ENCODE measurements around the gene TCEAL1.
A peak's percentile ranks its signal among the peaks of the same experiment; 100 is the strongest.
"Not testable (repeated sequence)": the region's sequence is repeated elsewhere in the genome, so short reads cannot be mapped to it uniquely, and the experiment has no call there.

Gene TCEAL1, protein sequence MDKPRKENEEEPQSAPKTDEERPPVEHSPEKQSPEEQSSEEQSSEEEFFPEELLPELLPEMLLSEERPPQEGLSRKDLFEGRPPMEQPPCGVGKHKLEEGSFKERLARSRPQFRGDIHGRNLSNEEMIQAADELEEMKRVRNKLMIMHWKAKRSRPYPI

DNA sequence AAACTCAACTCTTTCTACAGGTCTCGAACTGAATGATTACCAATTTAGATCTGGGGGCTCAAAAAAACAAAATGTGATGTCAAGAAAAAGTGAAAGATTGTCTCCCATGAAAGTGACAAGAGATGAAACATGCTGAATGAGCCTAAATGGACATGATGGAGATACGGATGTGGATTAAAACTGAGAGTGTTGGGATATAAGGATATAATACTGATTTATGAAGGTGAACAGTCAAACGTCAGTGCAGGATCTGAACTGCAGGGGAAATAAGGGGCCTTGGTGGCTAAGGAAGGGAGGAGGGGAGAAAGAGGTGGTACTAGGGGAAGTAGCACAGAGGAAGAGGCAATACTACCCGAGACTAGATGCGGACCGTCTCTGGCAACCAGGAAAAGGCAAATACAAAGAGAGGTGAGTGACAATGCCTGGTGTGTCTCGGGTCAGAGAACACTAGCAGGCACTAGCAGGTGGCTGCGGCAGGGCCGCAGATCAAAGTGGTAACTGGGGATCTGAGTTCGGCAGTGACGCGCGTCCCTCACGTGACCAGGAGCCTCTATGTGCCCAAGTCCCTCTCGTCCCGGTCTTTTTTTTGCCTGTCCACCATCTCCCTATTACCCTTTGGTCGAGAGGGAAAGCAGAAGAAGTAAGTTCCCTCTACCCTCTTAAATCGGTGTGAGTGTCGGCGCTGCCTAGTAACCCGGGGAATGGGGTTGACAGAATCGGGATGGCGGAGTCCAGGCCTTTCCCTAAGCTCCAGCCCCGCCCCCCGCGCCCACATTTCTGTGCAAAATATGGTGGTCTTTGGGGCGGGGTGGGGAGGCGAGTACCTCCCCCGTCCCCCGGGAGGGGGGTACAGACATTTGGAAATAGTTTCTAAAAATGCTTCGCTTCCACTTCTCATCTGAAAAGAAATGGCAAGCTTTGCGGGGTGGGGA lies at the start of gene TCEAL1:
TCEAL1 (plus strand) TSS at position 590 of the 932 bp plus-strand sequence. CDS start 942 bp downstream, outside the sequence.
- DNase-seq: peak; percentile 1 to 3

DNA sequence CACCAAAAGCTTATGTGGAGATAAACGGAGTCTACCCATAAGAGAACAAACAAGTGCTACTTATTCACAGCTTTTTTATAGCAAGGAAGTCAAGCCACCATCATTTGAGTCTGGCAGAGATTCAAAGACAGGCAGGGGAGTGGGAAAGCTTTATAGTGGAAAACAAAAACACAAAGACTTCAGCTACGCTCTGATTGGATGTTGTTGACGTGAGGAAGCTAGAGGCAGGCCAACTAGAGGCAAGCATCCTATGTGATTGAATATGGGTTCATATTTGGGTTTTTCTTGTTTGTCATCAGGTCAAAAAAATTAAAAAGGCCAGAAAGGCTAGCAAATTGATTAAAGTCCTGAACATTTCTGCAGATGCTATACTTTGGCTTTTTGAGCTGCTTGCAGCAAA lies 44.2 kb upstream of the TCEAL1 start:
- DNase-seq: no peak

DNA sequence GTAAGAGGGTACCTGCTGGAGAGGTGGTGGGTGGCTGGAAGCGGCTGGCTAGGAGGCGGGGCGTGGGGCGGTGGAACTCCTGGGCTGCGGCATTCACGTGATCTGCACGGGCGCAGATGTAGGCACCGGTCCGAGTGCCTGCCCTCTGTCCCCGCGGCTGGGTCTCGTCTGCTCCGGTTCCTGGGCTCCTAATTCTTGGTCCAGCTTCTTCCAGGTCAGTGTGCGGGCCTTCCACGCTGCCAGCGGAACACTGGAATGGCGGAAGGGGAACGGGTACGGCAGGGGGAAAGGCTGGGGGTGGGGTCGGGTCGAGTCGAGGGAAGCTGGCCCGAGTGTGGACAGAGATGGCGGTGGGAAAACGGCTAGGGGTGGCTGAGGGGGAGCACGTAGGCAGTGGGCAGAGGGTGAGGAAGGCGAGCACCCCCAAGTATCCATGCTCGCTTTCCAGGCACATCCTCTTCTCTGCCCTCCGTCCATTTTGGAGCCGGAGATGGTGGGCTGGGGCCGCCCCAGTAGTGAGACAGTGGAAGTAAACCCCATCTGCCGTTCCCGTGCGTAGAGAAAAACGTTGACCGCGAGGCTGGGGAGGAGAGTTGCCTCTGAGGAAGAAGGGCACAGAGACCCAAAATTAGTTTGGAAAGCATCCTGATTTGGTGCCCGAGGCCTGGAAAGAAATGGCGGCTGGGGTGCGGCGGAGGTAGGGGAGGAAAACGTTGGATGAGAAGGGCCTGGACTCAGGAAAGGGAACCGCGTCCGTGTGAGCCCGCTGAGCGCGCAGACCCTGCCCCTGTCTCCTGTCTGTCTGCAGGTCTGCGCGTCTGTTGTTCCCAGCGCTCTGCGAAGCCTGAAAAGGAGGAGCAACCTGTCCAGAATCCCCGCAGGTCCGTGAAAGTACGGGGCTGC lies 43.1 kb upstream of the TCEAL1 start, which contains the start of gene TCEAL4:
TCEAL4 (plus strand) TSS at position 105 of the 903 bp plus-strand sequence. CDS start 1,161 bp downstream, outside the sequence.
- DNase-seq: peak in 1 of 2 donors; percentile 2

DNA sequence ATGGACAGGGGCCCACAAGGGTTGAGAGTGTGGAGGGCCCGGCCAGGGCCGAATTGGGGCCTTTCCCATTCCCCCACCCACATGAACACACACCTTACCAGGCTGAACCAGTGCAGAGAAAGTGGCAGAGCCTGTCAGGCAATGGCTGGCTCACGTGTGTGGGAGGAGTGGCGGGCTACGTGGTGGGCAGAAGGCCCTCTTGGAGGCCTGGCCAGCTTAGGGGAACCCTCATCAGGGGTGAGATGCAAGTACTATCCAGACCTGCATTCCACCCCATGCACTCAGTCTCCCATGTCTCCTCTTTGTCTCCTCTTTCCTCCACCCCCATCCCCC lies 42.5 kb upstream of the TCEAL1 start:
- no peak for DNase-seq

DNA sequence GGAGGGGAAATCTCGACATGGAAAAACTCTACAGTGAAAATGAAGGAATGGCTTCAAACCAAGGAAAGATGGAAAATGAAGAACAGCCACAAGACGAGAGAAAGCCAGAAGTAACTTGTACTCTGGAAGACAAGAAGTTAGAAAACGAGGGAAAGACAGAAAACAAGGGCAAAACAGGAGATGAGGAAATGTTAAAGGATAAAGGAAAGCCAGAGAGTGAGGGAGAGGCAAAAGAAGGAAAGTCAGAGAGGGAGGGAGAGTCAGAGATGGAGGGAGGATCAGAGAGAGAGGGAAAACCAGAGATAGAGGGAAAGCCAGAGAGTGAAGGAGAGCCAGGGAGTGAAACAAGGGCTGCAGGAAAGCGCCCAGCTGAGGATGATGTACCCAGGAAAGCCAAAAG lies 42.1 kb upstream of the TCEAL1 start:
- no peak for DNase-seq

DNA sequence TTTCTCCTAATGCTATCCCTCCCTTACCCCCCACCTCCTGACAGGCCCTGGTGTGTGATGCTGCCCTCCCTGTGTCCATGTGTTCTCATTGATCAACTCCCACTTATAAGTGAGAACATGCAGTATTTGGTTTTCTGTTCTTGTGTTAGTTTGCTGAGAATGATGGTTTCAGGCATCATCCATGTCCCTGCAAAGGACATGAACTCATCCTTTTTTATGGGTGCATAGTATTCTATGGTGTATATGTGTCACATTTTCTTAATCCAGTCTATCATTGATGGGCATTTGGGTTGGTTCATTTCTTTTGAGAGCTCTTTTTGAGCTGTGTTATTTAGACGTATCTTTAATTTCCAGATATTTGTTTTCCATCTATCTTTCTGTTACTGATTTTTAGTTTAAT lies 36.5 kb upstream of the TCEAL1 start:
- DNase-seq: not testable (repeated sequence)

DNA sequence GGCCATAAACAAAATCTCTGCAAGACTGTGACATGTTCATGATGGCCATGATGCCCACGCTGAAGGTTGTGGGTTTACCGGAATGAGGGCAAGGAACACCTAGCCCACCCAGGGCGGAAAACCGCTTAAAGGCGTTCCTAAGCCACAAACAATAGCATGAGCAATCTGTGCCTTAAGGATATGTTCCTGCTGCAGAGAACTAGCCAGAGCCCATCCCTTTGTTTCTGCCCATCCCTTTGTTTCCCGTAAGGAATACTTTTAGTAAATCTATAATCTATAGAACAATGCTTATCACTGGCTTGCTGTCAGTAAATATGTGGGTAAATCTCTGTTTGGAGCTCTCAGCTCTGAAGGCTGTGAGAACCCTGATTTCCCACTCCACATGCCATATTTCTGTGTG lies 33.6 kb upstream of the TCEAL1 start:
- not testable (repeated sequence) for DNase-seq

DNA sequence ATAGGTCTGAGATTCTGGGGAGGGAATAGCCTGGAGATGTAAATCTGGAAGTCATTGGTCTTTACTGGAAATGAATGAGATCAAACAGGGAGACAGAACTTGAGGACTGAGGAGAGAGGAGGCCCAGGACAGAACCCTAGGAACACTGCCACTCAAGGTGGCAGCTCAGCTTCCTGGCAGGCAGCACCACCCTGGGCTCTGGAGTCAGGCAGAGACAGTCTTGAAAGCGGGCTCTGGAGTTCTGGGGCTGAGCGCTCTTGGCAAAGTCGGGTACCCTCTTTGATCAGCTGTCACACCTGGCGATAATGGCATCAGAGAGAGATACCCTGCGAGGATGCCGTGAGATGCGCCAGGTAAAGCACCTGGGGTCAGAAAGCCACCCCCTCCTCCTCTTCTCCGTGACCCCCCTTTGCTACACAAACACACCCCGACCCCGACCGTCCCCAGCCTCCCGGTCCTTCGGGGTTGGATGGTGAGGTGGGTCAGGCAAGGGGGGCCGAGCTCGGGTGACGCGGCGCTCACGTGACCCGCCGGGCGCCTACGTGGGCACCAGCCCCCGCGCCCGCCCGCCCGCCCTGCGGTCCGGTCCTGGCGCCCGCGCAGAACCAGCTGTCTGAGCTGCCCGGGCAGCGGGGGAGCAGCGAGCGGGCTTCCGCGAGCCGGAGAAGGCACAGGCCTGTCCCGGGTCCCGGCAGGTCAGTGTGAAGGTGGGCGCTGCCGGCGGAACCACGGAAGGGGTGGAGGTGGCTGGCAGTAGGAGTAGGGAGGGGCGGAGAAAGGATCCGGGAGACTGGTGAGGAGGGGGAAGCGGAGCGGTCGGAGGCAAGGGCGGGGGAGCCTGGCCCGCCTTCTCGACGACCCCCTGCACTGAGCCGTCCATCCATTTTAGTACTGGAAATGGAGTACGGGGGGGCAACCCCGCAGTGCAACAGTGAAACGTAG lies 21.1 kb upstream of the TCEAL1 start, which contains the start of gene TCEAL3:
TCEAL3 (plus strand) TSS at position 600 of the 942 bp plus-strand sequence. CDS start 1,102 bp downstream, outside the sequence.
- peak in 1 of 2 donors; percentile 15 for DNase-seq

DNA sequence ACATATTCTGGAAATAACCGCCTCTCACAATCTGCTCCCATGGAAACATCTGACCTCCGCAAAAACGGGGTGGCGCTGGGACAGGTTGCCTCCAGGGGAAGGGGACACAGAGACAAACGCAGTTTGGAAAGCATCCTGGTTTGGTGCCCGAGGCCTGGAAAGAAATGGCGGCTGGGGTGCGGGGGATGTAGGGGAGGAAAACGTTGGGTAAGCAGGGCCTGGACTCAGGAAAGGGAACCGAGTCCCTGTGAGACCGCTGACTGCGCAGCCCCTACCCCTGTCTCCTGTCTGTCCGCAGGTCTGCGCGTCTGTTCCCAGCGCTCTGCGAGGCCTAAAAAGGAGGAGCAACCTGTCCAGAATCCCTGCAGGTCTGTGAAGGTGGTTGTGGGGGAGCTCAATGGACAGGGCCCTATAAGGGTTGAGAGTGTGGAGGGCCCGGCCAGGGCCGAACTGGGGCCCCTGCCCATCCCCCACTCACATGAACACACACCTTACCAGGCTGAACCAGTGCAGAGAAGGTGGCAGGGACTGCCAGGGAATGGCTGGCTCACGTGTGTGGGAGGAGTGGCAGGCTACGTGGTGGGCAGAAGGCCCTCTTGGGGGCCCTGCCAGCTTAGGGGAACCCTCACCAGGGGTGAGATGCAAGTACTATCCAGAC lies 20.3 kb upstream of the TCEAL1 start:
- DNase-seq: peak in 1 of 2 donors; percentile 15

DNA sequence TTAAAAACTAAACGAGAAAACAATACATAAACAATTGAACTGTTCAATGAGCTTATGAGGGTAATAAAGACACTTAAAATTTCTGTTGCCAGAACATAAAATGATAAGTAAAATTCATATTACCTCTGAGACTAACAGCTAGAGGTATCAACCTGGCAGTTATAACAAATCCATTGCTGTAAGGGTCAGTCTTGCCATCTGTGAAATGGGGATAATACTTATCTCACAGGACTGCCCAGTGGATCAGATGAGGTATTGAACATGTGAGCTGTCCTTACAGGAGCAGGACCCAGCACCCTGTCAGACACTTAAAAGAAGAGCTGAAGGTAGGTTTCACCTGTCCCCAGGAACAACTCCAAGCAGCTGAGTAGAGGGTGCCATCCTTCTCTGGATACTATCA lies 18.5 kb upstream of the TCEAL1 start:
- no peak for DNase-seq

DNA sequence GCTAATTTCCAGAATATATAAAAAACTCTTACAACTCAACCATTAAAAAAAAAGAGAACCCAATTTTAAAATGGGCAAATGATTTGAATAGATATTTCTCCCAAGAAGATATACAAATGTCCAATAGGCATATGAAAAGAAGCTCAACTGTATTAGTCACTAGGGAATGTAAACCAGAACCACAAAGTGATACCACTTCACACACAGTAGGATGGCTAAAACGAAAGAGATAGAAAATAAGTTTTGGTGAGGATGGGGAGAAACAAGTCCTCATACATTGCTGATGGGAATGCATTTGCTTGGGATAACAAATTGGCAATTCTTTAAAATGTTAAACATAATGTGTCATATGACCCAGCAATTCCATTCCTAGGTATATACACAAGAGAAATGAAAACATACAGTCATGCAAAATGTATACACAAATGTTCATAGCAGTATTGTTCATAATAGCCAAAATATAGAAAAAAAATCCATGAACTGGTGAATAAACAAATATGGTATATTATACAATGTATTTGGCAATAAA lies 15.3 kb upstream of the TCEAL1 start:
- DNase-seq: no peak

DNA sequence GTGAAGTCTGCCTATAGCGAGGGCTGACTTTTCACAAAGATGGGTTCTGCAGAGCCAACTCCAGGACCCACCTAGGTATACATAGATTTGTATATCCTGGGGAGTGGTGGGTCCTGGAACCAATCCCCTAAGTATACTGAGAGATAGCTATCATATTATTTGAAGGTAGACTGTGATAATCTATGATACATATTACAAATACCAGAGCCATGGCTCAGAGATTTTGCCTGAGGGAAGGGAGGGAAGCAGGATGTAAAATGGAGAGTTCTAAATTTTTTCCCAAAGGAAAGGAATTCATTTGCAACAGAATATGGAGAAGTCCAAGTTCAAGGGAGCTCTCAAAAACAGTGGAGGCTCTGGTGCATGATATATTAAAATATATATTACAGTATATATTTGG lies 13.8 kb upstream of the TCEAL1 start:
- DNase-seq: no peak

DNA sequence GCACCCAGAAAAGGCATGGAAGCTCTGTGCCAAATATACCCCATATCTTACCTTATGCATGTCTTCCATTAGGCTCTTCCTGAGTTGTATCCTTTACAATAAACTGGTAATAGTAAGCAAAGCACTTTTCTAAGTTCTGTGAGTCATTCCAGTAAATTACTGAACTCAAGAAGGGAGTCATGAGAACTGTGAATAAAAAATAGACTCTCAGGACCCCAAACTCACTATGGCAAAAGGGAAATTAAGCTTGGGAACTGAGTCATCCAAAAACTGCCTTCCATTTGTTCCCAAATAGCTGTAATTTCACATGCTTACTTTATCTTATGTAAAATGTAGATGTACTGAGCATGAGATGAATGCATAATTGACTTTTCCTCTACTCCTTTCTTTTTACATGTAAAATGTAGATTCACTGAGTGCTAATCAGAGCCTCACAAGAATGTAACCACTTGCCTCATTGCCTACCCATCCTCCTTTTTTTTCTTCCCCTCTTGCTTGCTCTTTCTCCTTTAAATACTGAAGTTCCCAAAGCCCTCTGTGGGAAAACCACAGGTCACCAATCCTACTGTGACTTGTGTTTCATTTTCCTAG lies 12.9 kb upstream of the TCEAL1 start:
- no peak for DNase-seq

DNA sequence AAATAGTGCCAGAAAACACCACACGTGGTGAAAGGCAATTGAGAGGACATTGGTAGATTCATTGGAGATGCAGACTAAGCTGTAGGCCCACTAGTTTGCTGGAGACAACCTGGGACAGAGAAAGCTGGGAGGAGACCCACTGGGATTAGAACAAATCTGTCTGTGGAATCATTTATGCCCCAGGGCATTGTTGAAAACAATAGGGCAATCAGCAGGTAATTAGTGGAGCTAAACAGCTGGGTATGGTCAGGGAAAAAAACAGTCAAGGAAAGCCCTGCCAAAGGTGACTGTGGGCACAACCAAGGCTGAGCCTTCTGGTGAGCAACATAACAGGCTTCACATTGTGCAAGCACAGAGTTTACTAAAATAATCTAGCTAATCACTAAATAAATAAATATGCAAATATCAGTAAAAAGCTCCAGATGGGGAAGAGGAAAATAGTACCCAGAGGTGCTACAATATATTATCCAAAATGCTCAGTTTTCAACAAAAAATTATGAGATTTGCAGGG lies 12.0 kb upstream of the TCEAL1 start:
- no peak for DNase-seq

DNA sequence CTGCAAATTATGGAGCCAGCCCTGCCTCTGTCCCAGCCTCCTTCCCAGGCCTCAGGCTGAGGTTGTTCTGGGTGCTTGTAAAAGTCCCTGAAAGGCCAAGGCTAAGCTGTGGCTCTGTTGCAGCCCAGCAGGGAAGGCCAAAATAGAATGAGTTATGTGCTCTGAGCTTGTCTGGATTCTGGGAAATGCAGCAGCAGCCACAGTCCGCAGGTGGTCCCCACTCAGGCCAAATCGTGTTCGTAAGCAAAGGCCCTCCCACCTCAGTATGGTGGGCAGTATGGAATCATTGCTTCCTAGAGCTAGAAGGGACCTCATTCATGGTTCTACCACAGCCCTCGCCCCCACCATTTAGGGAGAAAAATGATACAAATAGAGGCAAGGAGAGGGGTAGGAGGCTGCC lies 4.7 kb upstream of the TCEAL1 start:
- DNase-seq: no peak

DNA sequence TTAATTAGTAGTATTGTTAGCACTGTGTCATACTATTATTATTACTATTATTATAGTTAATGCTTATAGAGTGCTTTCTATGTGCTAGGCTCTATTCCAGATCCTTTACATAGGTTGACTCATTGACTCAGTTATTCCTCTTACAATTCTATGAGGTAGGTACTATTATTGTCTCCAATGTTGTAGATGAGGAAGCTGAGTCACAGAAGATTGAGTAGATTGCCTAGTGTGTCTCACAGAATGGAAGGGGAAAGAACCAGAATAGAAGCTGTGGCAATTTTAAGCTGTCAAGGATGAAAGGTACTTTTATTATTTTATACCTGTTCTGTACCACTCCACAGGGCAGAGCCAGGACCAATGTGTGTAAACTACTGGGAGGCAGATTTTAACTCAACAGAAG lies 1.9 kb upstream of the TCEAL1 start:
- DNase-seq: no peak

DNA sequence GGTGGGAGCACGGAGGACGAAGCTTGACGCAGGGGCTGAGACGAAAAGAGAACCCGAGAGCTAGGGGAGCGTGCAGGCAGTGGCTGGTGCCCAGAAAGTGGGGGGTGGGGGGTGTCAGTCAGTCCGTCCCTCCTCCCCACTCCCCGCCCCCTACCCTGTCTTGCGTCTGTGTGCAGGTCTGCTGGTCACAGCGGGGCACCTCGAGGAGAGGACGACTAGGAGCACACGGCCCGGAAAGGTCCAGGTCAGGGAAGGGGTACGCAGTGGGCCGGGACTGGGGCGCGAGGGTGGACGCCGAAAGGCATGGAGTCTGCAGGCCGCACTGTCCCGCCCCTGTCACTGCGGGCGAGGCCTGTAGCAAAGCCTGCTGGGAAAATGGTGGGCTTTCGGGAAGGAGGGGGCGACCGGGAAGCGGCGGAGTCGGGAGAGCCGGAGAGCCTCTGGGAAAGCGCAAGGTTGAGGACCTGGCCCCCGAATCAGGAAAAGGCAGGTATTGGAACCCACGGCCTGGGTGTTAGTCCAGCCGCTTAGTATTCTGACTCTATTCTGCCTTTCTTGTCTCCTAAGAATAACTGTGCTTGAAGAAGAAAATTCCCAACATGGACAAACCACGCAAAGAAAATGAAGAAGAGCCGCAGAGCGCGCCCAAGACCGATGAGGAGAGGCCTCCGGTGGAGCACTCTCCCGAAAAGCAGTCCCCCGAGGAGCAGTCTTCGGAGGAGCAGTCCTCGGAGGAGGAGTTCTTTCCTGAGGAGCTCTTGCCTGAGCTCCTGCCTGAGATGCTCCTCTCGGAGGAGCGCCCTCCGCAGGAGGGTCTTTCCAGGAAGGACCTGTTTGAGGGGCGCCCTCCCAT lies 769 bp downstream of the TCEAL1 start:
- DNase-seq: peak; percentile 5 to 6

DNA sequence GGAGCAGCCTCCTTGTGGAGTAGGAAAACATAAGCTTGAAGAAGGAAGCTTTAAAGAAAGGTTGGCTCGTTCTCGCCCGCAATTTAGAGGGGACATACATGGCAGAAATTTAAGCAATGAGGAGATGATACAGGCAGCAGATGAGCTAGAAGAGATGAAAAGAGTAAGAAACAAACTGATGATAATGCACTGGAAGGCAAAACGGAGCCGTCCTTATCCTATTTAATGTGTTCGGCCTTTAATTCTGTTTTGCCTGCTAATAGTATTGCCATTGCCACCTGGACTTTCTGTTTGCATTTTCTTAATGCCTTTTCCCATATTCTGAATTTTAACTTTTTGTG lies 1.4 kb downstream of the TCEAL1 start:
- DNase-seq: no peak

DNA sequence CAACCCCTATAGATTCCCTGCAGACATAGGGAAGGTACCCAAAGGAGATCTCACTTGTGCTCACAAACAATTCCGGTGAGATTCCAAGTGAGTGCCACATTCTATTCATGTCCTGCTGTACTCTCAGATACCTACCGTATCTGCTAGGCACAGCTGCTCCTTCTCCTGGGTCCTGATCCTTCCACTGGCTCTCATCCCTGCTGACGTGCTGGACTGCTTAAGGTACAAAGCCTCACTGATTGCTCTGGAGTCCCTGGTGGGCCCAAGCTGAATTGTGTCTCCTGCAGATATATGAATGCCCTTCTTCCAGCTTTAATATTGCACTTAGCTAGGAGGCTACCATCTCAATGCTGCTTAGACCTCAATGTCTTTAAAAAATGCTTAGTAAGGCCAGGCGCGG lies 2.4 kb downstream of the TCEAL1 start:
- DNase-seq: no peak

DNA sequence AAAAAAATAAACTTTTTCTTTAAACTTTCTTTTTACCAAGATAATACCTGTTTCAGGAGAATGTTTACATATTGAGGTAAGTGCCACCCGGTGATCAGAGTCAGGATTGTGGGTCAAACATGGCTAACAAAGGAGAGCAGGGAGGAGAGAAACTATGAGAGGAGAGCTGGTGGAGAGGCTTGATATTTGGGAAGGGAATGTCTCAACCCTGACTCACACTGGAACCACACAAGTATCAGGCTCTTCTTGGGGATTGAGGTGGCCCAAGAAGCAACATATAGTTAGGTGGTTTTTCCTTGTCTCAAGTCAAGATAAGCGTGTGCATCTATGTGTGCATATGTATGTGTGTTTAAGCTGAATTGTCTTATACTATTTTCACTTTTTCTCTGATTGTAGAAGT lies 6.7 kb downstream of the TCEAL1 start:
- DNase-seq: no peak

Data from bone marrow (tissue), 2 donors.